ENCODE data around the gene HLF. TPM values are rescaled to one million over a fixed set of nuclear protein-coding genes. Genes with fewer than 3 reads are reported as not detected.

HLF gene
- total and polyA plus RNA-seq, 2 donors (not counting 3 experiments of a cell fraction or from before 2014, with no cell fraction given), result not detected

DNA sequence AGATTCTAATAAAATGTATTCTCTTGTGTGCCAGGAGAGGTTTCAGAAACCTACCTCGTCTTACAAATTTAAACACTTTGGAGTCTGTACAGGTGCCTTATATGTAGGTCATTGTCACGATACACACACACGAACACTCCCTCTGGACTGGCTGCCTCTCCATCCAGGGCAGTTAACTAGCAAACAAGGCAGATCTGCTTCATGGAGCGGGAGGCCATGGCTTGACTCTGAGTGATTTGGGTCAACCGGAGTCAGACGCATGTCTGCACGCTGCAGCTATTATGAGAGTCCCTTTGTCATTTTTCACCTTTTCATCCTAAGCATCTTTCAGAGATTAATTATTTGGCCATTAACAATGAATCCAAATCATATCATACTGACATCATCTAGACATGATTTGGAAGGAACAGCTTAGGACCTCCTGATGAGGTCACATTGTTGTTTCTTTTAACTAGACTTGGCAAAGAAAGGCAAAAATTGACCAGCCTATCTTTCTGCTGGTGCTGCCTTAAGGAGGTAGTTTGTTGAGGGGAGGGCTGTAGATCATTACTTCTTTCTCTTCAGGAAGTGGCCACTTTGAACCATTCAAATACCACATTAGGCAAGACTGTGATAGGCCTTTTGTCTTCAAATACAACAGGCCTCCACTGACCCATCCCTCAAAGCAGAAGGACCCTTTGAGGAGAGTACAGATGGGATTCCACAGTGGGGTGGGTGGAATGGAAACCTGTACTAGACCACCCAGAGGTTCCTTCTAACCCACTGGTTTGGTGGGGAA lies 58.9 kb downstream of the HLF start:
- no TSS peak for BruUV-seq (replicated peaks)
- H4K20me1 ChIP-seq (replicated peaks; ENCODE audit: control insufficient read depth, extremely low read depth, insufficient read depth, low read length), result no peaks in the 10 kb centered on the region
- H3K79me2 ChIP-seq (ENCODE audit: control insufficient read depth, insufficient read depth, low read length), result no peaks in the 10 kb centered on the region
- H3K9me3 ChIP-seq (replicated peaks; ENCODE audit: control insufficient read depth, insufficient read depth, low read length), result no peaks in the 10 kb centered on the region
- H3K4me3 ChIP-seq (replicated peaks in 1 of 3; ENCODE audit: insufficient read depth in 1 of 3, low read depth in 1 of 3, low read length in 3 of 3), result no peak overlapping the region
- ChIA-PET POLR2A (no interaction called here), CTCF (no interaction called here)
- H2AFZ ChIP-seq (ENCODE audit: low read depth, low read length), result no peak overlapping the region
- no peak for DNase-seq (ENCODE audit: low read depth, low spot score)
- TF ChIP-seq FOS (IDR thresholded peaks at IDR 0.05; ENCODE audit: borderline replicate concordance, insufficient read depth, low read length) (no peak), JUN (IDR thresholded peaks at IDR 0.05; ENCODE audit: borderline replicate concordance, insufficient read depth, insufficient read length, low read depth) (no peak), POLR2AphosphoS5 (IDR thresholded peaks at IDR 0.05; ENCODE audit: insufficient read depth, low read depth, low read length) (no peak), MYC (IDR thresholded peaks at IDR 0.05; ENCODE audit: low read depth, low read length) (no peak), GATA2 (IDR thresholded peaks at IDR 0.05; ENCODE audit: insufficient read depth, insufficient read length, low read depth, low read length) (no peak), EZH2 (IDR thresholded peaks at IDR 0.05; ENCODE audit: borderline replicate concordance, low read depth, low read length, severe bottlenecking) (no peak), POLR2A (IDR thresholded peaks at IDR 0.05; ENCODE audit: low read depth, low read length) (no peak)
- TF ChIP-seq, protein P1, sequence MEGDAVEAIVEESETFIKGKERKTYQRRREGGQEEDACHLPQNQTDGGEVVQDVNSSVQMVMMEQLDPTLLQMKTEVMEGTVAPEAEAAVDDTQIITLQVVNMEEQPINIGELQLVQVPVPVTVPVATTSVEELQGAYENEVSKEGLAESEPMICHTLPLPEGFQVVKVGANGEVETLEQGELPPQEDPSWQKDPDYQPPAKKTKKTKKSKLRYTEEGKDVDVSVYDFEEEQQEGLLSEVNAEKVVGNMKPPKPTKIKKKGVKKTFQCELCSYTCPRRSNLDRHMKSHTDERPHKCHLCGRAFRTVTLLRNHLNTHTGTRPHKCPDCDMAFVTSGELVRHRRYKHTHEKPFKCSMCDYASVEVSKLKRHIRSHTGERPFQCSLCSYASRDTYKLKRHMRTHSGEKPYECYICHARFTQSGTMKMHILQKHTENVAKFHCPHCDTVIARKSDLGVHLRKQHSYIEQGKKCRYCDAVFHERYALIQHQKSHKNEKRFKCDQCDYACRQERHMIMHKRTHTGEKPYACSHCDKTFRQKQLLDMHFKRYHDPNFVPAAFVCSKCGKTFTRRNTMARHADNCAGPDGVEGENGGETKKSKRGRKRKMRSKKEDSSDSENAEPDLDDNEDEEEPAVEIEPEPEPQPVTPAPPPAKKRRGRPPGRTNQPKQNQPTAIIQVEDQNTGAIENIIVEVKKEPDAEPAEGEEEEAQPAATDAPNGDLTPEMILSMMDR (IDR thresholded peaks at IDR 0.05; ENCODE audit: extremely low read depth in 1 of 2, insufficient read depth in 1 of 2, low read depth in 1 of 2, low read length in 2 of 2), result no peak
- TF ChIP-seq, protein P2, sequence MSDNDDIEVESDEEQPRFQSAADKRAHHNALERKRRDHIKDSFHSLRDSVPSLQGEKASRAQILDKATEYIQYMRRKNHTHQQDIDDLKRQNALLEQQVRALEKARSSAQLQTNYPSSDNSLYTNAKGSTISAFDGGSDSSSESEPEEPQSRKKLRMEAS (IDR thresholded peaks at IDR 0.05; ENCODE audit: insufficient read depth, insufficient read length), result no peak
- H3K27ac ChIP-seq (ENCODE audit: insufficient read depth, low read depth, low read length), result no peak overlapping the region
- dilution Hi-C loops (cut with MboI; ENCODE audit: extremely low pct_ligation_motif_present, low sequenced_read_pairs) (no loop called here), intact Hi-C loops (cut with micrococcal nuclease) (no loop called here)
- H3K9me1 ChIP-seq (replicated peaks; ENCODE audit: control insufficient read depth, extremely low read depth, insufficient read depth, low read length), result no peaks in the 10 kb centered on the region
- no peaks in the 10 kb centered on the region for H3K4me1 ChIP-seq (ENCODE audit: control insufficient read depth, extremely low read depth, insufficient read depth, low read length)
- no peak overlapping the region for H3K4me2 ChIP-seq (ENCODE audit: insufficient read depth, low read length)
- H3K9ac ChIP-seq (replicated peaks; ENCODE audit: extremely low read depth, insufficient read depth, low read length), result no peak overlapping the region
- FAIRE-seq, result no peak
- no peaks in the 10 kb centered on the region for H3K27me3 ChIP-seq (ENCODE audit: control insufficient read depth in 2 of 2, insufficient read depth in 2 of 2, low read length in 2 of 2)
- no peaks in the 10 kb centered on the region for H3K36me3 ChIP-seq (ENCODE audit: control insufficient read depth in 2 of 2, extremely low read depth in 1 of 2, insufficient read depth in 2 of 2, low read length in 2 of 2)

Data from endothelial cell of umbilical vein (primary cell).